ENCODE measurements around the gene OR2C1.
A peak's percentile ranks its signal among the peaks of the same experiment; 100 is the strongest.

Gene OR2C1

DNA sequence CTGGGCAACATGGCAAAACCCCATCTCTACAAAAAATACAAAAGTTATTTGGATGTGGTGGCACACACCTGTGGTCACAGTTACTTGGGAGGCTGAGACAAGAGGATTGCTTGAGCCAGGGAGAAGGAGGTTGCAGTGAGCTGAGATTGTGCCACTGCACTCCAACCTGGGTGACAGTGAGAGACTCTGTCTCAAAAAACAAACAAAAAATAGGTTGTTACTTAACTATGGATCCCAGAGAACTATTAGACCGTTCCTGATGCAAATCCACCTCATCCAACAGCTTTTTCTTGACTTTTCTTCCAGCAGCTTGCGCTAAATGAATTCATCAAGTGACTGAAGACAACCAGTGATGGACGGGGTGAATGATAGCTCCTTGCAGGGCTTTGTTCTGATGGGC, at the start of gene OR2C1:
OR2C1 (plus strand) TSS at position 301 of the 400 bp plus-strand sequence; CDS start at position 353, 52 bp downstream.
- TF ChIP-seq, protein P1, sequence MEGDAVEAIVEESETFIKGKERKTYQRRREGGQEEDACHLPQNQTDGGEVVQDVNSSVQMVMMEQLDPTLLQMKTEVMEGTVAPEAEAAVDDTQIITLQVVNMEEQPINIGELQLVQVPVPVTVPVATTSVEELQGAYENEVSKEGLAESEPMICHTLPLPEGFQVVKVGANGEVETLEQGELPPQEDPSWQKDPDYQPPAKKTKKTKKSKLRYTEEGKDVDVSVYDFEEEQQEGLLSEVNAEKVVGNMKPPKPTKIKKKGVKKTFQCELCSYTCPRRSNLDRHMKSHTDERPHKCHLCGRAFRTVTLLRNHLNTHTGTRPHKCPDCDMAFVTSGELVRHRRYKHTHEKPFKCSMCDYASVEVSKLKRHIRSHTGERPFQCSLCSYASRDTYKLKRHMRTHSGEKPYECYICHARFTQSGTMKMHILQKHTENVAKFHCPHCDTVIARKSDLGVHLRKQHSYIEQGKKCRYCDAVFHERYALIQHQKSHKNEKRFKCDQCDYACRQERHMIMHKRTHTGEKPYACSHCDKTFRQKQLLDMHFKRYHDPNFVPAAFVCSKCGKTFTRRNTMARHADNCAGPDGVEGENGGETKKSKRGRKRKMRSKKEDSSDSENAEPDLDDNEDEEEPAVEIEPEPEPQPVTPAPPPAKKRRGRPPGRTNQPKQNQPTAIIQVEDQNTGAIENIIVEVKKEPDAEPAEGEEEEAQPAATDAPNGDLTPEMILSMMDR (conservative IDR thresholded peaks at IDR 0.05; ENCODE audit: low read length), result no peak
- no peak within 1 kb of the TSS for H3K4me3 ChIP-seq (ENCODE audit: low read length)
- no peak for DNase-seq (ENCODE audit: low read depth)

DNA sequence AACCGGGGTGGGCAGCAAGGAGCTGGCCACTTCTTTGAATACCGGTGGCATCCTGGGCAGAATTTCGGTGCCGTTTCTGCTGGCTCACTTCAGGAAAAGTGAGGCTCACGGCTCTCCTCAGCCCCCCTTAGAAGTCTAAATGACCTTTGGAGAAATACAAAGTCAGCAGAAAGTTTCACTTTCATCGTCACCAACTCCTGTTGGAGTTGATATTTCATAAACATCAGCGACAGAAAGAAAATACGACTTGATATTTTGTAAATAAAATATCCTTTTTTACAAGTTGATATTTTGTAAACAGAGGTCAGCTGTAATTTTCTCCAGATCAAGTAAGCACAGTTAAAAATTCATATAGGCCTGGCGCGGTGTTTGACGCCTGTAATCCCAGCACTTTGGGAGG, 49.6 kb upstream of the OR2C1 start:
- H3K4me3 ChIP-seq (ENCODE audit: low read length), result peak overlapping the region; percentile 90
- DNase-seq (ENCODE audit: low read depth), result no peak
- TF ChIP-seq, protein P1 (conservative IDR thresholded peaks at IDR 0.05; ENCODE audit: low read length), result no peak

GRCh38 chr16:3311496-3311895, 44.2 kb upstream of the OR2C1 start:
- no peak for DNase-seq (ENCODE audit: low read depth)
- TF ChIP-seq, protein P1 (conservative IDR thresholded peaks at IDR 0.05; ENCODE audit: low read length), result no peak
- H3K4me3 ChIP-seq (ENCODE audit: low read length), result no peak overlapping the region

- no peak for DNase-seq (ENCODE audit: low read depth)
- no peak overlapping the region for H3K4me3 ChIP-seq (ENCODE audit: low read length)
- TF ChIP-seq, protein P1 (conservative IDR thresholded peaks at IDR 0.05; ENCODE audit: low read length), result no peak
Observed at GRCh38 chr16:3317315-3317999, 38.2 kb upstream of the OR2C1 start.

DNA sequence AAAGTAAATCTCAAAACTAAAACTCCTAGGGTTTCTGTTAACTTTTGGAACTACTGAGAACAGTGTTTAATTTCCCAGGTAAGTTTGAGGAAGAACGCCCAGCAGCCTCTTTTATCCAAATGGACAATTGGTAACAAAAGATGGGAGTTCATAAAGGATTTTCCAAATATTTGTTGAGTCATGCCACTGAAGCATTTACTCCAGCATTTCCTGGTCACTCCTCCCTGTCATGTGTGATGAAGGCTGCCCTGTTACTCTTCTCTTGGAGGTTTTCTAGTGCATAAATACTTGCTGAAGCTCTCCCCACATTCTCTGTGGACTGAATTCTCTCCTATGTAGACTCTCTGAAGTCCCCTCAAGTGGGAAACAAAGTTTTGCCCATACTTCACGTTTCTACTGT, 33.9 kb upstream of the OR2C1 start:
- TF ChIP-seq, protein P1 (conservative IDR thresholded peaks at IDR 0.05; ENCODE audit: low read length), result no peak
- no peak for DNase-seq (ENCODE audit: low read depth)
- H3K4me3 ChIP-seq (ENCODE audit: low read length), result no peak overlapping the region

GRCh38 chr16:3327514-3327913, 28.2 kb upstream of the OR2C1 start:
- TF ChIP-seq, protein P1 (conservative IDR thresholded peaks at IDR 0.05; ENCODE audit: low read length), result no peak

GRCh38 chr16:3328104-3328503, 27.6 kb upstream of the OR2C1 start:
- H3K4me3 ChIP-seq (ENCODE audit: low read length), result no peak overlapping the region
- DNase-seq (ENCODE audit: low read depth), result no peak
- TF ChIP-seq, protein P1 (conservative IDR thresholded peaks at IDR 0.05; ENCODE audit: low read length), result no peak

More at GRCh38 chr16:3327514-3327913, 28.2 kb upstream of the OR2C1 start:
- no peak overlapping the region for H3K4me3 ChIP-seq (ENCODE audit: low read length)
- DNase-seq (ENCODE audit: low read depth), result no peak

Measured in AG10803 (cell line).